Effector memory CD8-positive, alpha-beta T cell (primary cell): Measurements from ENCODE around the gene ADAMTS3.

Experiments used
- ATAC-seq: fragments of 150-1000 bp; cut with Tn5 transposase; replicated peaks from 2 replicates; pipeline ENCODE4 v1.10.0; 2021; ENCODE audit warnings: mild to moderate bottlenecking, moderate library complexity
- DNase-seq, 3 experiments: peaks; one replicate each; pipeline ENCODE4 v3.0.0; 2021
- H3K27ac Mint-ChIP-seq, 2 donors: one replicate each; pipeline ENCODE4 v1.8.0; 2022; ENCODE audit warnings: mild to moderate bottlenecking in 2 of 2, mixed read lengths in 2 of 2, moderate library complexity in 2 of 2
- H3K27me3 Mint-ChIP-seq, 2 donors: one replicate each; pipeline ENCODE4 v1.8.0; 2022; ENCODE audit warnings: mixed read lengths in 2 of 2
- H3K36me3 Mint-ChIP-seq: one replicate; pipeline ENCODE4 v1.8.0; 2022; ENCODE audit warnings: mild to moderate bottlenecking, moderate library complexity, mixed read lengths; ENCODE audit not compliant: insufficient read depth
- H3K4me1 Mint-ChIP-seq, 2 donors: one replicate each; pipeline ENCODE4 v1.8.0; 2022; ENCODE audit warnings: low read depth in 2 of 2, mixed read lengths in 2 of 2
- H3K4me3 Mint-ChIP-seq, 2 donors: one replicate each; pipeline ENCODE4 v1.8.0; 2022; ENCODE audit warnings: mild to moderate bottlenecking in 2 of 2, mixed read lengths in 2 of 2, moderate library complexity in 2 of 2
- H3K9me3 Mint-ChIP-seq, 2 donors: one replicate each; pipeline ENCODE4 v1.8.0; 2022; ENCODE audit warnings: mixed read lengths in 2 of 2

ADAMTS3 gene

DNA sequence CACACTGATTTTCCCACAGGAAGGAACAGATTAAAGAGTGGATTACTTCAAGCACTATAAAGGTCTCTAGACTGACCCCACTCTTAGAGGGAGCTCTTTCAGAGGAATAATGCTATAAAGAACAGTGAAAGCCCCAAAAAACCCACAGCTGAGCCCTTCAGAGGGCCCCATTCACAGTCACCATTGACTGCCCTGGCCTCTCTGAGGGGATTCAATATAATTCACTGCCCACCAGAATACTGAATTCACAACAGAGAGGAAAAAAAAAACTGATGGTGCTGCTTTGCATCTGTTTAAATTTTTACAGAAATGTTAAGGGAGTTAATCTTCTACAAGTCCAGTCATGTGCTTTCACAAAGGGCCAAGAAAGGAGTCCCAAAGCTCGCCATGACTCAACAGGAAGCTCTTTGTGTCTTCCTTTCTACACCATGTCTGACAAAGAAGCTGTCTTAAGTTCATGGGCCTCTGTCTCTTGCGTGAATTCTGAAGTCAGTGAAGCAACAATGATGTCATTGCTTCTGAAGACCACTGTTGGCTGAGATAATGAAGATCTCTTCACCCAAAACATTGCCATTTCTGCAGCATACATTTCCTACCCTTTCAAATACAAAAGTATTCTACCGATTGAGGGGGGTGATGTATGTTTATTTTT, 174.9 kb downstream of the ADAMTS3 start:
- H3K4me3 Mint-ChIP-seq, result no peak overlapping the region
- H3K9me3 Mint-ChIP-seq, result no peaks in the 10 kb centered on the region
- no peak for DNase-seq
- H3K27ac Mint-ChIP-seq, result no peak overlapping the region
- H3K27me3 Mint-ChIP-seq, result no peaks in the 10 kb centered on the region
- ATAC-seq, result no peak
- no peaks in the 10 kb centered on the region for H3K4me1 Mint-ChIP-seq
- peaks cover 2% of the 10 kb centered on the region for H3K36me3 Mint-ChIP-seq

DNA sequence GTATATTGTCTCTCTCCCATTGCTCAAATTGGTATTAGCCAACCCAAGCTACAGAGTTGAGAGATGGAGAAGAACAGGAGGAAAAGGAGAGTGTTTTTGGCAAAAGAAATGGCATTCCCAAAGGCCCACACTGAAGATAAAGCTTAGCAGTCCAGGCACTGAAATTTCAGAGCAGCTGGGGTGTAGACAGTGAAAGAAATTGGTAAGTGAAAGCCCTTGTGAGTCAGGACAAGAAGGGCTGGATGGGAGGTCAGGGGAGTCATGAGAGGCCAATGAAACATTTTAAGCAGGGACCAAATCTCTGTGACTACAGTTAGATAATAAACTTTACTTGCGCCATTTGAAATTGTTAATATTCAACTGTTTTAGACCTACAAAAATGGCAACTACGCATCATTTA, 177.7 kb downstream of the ADAMTS3 start:
- Mint-ChIP-seq H3K36me3 (peaks cover 2% of the 10 kb centered on the region), H3K4me3 (no peak overlapping the region), H3K4me1 (no peaks in the 10 kb centered on the region), H3K27me3 (no peaks in the 10 kb centered on the region), H3K27ac (no peak overlapping the region), H3K9me3 (no peaks in the 10 kb centered on the region)
- DNase-seq, result no peak
- ATAC-seq, result no peak

DNA sequence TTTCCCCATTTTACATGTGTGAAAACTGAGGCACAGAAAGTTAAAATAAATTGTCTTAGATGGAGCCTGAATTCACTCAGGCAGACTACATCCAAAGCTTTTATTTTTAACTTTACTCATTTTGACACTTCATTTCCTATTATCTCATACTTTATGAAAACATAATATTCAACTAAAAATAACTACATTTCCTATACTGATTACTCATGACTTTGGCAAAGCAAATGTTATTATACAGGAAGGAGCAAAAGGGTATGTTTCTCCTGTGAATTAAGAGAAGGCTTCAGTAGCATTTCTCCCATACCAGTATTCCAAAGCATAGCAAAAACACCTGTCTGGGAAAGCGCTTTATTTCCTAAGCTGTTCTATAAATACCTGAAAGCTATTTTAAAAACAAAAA, 178.6 kb downstream of the ADAMTS3 start:
- Mint-ChIP-seq H3K4me1 (no peaks in the 10 kb centered on the region), H3K9me3 (no peaks in the 10 kb centered on the region), H3K36me3 (peaks cover 2% of the 10 kb centered on the region), H3K4me3 (no peak overlapping the region), H3K27ac (no peak overlapping the region), H3K27me3 (no peaks in the 10 kb centered on the region)
- DNase-seq, result no peak
- no peak for ATAC-seq

DNA sequence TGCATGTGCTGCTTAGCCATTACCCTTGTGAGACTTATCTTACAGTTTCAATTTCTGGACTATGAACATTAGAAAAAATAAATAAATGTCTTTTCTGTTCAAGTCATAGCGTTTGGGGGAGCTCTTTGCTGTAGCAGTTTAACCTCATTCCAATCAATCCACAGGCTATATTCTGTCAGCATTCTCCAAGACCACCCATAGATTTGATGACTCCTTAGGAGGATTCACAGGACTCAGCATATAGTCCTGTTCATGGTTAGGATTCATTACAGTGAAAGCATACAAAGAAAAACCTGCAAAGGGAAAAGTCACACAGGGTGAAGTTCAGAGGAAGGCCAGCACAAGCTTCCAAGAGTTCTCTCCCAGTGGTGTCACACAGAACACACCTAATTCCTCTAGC, 180.5 kb downstream of the ADAMTS3 start:
- H3K27ac Mint-ChIP-seq, result no peak overlapping the region
- peaks cover 2% of the 10 kb centered on the region for H3K36me3 Mint-ChIP-seq
- H3K4me3 Mint-ChIP-seq, result no peak overlapping the region
- DNase-seq (no peak), ATAC-seq (no peak)
- no peaks in the 10 kb centered on the region for H3K9me3 Mint-ChIP-seq
- H3K27me3 Mint-ChIP-seq, result no peaks in the 10 kb centered on the region
- H3K4me1 Mint-ChIP-seq, result no peaks in the 10 kb centered on the region

DNA sequence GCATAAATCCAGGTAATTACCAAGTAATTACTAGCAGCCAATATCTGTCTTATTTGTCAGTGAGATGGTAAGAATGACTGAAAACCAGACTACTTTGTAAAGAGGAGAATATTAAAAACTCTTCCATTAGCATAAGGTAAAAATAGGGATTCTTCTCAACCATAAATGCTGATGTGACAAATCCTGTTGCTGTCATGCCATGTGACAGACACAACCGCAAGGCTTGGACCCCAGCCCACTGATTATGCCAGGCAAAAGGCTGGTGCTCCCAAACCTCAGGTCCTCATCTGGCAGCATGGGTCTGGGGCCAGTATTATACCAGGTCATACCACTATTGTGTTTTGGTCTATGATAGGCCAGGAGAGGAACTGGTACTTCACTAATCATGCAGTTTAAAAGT, 181.1 kb downstream of the ADAMTS3 start:
- no peak for DNase-seq
- H3K9me3 Mint-ChIP-seq, result no peaks in the 10 kb centered on the region
- H3K27me3 Mint-ChIP-seq, result no peaks in the 10 kb centered on the region
- no peaks in the 10 kb centered on the region for H3K4me1 Mint-ChIP-seq
- no peak overlapping the region for H3K4me3 Mint-ChIP-seq
- no peak overlapping the region for H3K27ac Mint-ChIP-seq
- peaks cover 2% of the 10 kb centered on the region for H3K36me3 Mint-ChIP-seq
- ATAC-seq, result no peak

DNA sequence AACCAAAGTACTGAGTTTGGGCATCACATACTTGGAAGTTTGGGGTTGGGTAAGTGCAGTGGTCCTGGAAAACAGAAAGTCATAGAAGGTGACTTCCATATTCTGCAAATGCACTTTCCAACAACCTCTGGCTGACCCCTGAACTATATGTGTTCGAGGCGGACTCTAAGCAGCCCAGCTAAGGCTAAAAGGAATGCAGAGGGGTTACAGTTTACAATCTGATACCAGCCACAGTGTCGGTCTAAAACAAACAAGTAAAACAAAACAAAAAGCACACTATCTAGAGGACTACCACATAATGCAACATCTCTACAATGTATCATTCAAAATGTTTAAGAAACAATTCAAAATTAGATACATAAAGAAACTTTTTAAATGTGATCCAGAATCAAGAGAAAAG, 185.6 kb downstream of the ADAMTS3 start:
- no peaks in the 10 kb centered on the region for H3K27me3 Mint-ChIP-seq
- H3K9me3 Mint-ChIP-seq, result no peaks in the 10 kb centered on the region
- DNase-seq (no peak), ATAC-seq (no peak)
- H3K4me1 Mint-ChIP-seq, result no peaks in the 10 kb centered on the region
- H3K27ac Mint-ChIP-seq, result no peak overlapping the region
- no peak overlapping the region for H3K4me3 Mint-ChIP-seq
- no peaks in the 10 kb centered on the region for H3K36me3 Mint-ChIP-seq

DNA sequence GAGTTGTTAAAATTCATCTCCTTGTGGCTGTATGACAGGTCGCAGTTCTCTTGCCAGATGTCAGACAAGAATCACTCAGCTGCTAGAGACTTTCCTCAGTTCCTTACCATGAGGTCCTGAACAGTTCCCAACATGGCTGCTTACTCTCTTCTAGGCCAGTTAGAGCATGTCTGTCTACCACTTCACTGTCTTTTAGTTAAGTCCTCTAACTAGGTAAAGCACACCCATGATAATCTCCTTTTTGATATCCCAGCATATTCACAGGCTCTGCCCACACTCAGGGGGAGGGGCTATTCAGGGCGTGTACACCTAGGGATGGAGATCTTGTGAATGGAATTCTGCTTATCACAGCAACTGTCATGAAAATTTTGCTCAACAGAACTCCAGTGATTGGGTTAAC, 190.1 kb downstream of the ADAMTS3 start:
- H3K4me1 Mint-ChIP-seq, result no peaks in the 10 kb centered on the region
- ATAC-seq (no peak), DNase-seq (no peak)
- H3K27me3 Mint-ChIP-seq, result no peaks in the 10 kb centered on the region
- no peaks in the 10 kb centered on the region for H3K9me3 Mint-ChIP-seq
- no peaks in the 10 kb centered on the region for H3K36me3 Mint-ChIP-seq
- no peak overlapping the region for H3K27ac Mint-ChIP-seq
- H3K4me3 Mint-ChIP-seq, result no peak overlapping the region

DNA sequence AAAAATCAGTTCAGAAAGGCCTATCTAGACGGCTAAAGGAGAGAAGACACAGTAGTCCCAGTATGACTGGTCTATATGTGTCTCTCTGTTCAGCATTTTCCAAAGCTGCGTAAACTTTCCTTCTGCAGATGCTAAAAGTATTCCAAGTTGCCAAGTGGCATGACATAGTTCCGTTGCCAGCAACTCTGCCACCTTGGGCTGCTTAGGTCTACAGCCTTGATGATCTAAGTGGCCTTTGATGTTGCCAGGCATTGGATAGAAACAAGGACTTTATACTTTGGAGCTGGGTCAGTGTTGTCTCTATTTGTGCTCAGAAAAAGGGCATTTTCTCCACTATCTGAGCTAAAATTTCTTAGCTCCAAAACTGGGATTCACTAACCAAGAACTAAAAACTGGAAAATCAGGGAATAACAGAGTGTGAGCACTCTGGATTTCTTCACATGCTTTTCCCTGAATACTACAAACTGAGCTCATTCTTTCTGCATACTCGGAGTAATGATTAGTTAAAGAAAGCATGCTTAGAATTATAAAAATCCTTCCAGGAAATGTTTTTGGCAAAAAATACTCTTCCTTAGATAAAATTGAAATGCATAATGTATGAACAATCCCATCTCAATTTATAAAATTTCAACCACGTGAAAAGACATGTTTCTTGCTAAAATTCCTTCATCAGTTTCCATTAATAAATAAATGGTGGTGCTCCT, 191.4 kb downstream of the ADAMTS3 start:
- no peak for DNase-seq
- Mint-ChIP-seq H3K27me3 (no peaks in the 10 kb centered on the region), H3K36me3 (no peaks in the 10 kb centered on the region), H3K27ac (no peak overlapping the region), H3K9me3 (no peaks in the 10 kb centered on the region), H3K4me1 (no peaks in the 10 kb centered on the region), H3K4me3 (no peak overlapping the region)
- ATAC-seq, result no peak

DNA sequence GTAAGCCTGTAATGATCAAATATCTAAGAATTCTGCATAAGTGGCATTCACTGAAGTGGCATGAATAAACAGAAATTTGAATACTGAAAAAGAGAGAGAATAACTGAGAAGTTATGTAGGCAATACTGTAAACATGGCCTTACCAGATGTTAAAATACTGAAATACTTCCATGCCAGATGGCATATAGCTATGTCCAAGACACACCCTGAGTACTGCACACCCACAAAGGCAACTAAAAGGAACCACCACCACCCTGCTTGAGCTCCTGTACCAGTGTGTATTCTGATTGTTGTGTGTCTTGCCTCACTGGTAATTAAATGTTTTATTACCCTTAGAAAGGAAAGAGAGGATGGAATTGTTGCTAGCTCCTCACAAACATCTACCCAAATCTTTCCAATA, 192.1 kb downstream of the ADAMTS3 start:
- H3K9me3 Mint-ChIP-seq, result no peaks in the 10 kb centered on the region
- H3K27me3 Mint-ChIP-seq, result no peaks in the 10 kb centered on the region
- H3K27ac Mint-ChIP-seq, result no peak overlapping the region
- H3K36me3 Mint-ChIP-seq, result no peaks in the 10 kb centered on the region
- ATAC-seq (no peak), DNase-seq (no peak)
- no peaks in the 10 kb centered on the region for H3K4me1 Mint-ChIP-seq
- H3K4me3 Mint-ChIP-seq, result no peak overlapping the region

DNA sequence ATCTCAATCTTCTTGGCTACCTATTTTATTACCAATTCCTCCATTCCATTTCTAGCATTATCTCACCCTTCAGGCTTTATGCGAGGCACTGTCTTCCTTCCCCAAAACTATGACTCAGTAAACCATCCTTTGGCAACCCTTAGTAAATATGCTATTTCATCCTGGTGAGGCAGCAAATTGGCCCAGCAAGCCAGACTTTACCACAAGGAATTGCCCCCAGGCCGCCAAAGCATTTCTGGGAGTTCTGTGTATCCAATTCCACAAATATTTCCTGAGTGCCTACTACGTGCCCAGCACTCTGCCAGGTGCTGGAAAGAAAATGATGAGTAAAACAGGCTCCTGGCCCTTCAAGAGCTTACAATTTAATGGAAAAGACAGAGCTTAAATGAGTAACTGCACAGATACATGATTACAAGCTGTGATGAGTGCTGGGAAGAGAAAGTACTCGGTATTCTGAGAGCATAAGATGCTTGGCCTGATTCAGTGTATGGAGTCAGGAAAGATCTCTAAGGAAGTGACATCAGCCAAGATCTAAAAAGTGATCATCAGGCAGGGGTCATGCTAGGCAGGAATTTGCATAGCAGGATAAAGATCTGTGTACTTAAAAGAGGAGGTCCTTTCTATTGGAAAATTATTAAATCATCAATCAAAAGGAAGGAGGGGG, 193.8 kb downstream of the ADAMTS3 start:
- ATAC-seq, result no peak
- H3K27ac Mint-ChIP-seq, result no peak overlapping the region
- H3K36me3 Mint-ChIP-seq, result no peaks in the 10 kb centered on the region
- H3K9me3 Mint-ChIP-seq, result no peaks in the 10 kb centered on the region
- H3K27me3 Mint-ChIP-seq, result no peaks in the 10 kb centered on the region
- H3K4me3 Mint-ChIP-seq, result no peak overlapping the region
- H3K4me1 Mint-ChIP-seq, result no peaks in the 10 kb centered on the region
- DNase-seq, result no peak

DNA sequence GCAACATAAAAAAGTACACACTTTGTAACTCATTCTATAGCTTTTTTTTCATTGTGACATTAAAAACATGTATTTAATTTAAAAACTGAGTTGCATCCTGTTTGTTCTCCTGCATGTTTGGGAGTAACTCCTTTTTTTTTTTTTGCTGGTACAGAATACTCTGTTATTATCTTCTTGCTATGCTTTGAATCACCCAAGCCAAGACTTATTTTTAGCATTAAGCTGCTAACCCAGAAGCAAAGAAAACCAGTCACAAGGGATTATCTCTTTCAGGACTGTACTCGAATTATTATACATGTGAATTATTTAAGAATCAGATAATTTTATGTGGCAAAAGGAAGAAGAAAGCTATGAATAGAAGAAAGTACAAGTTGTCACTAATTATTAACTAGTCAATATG, 194.9 kb downstream of the ADAMTS3 start:
- H3K4me1 Mint-ChIP-seq, result no peaks in the 10 kb centered on the region

DNA sequence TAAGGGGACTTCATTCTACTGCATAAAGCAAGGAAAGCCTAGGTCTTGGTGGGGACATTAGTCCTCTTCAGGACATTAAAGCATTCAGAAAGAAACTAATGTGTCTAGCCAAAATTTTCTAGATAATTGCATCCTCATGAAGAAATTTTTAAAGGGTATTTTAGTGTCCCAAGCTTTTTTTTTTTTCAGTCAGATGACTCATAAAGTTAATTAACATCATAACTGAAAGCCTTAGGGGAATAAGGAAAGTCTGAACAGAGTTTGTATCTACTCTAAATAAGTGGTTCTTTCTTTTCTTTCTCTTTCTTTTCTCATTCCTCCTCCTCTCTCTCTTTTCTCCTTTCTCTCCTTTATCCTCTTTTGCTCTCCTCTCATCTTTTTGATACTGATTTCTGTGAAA, 202.4 kb downstream of the ADAMTS3 start:
- DNase-seq, result no peak
- no peaks in the 10 kb centered on the region for H3K9me3 Mint-ChIP-seq
- H3K4me1 Mint-ChIP-seq, result no peaks in the 10 kb centered on the region
- H3K36me3 Mint-ChIP-seq, result no peaks in the 10 kb centered on the region
- no peak overlapping the region for H3K4me3 Mint-ChIP-seq
- no peaks in the 10 kb centered on the region for H3K27me3 Mint-ChIP-seq
- ATAC-seq, result no peak
- H3K27ac Mint-ChIP-seq, result no peak overlapping the region

More for the DNA sequence above, 194.9 kb downstream of the ADAMTS3 start:
- ATAC-seq (no peak), DNase-seq (no peak)
- Mint-ChIP-seq H3K27me3 (no peaks in the 10 kb centered on the region), H3K4me3 (no peak overlapping the region), H3K27ac (no peak overlapping the region), H3K9me3 (no peaks in the 10 kb centered on the region), H3K36me3 (no peaks in the 10 kb centered on the region)

DNA sequence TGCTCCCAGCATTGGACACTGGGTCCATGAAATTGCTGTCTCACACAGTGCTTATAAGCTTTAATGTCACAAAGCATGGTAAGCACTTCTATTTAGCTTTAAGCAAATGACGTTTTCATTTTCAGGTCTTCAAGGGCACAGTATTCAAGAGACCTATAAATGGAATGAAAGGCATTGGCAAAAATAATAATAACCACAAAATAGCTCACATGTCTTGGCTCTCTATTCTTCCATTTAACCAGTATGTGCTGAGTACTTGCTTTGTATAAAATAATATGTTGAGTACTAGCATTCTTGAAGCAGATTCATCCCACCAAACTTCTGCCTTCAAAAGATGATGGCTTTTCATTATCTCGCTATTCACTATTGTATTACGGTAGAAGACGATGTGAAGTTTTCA, 203.0 kb downstream of the ADAMTS3 start:
- Mint-ChIP-seq H3K36me3 (no peaks in the 10 kb centered on the region), H3K27me3 (no peaks in the 10 kb centered on the region), H3K27ac (no peak overlapping the region), H3K9me3 (no peaks in the 10 kb centered on the region), H3K4me3 (no peak overlapping the region), H3K4me1 (no peaks in the 10 kb centered on the region)
- no peak for DNase-seq
- ATAC-seq, result no peak

DNA sequence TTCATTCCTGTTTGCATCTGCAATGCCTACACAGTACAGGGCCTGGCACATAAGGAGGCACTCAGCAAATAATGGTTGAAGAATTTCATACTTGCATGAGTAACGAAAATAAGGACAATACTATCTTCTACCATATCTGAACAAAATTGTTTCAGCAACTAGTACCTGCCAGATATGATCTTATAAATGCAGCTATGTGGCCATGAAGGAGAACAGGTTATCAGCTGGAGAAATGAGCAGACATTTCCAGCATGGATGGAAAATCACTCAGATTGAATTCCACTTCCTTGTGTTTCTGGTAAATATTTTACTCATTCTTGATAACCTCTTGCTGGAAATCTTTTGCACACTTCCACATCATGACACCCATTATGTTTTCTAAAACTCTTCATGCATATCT, 204.0 kb downstream of the ADAMTS3 start:
- H3K36me3 Mint-ChIP-seq, result peaks cover 4% of the 10 kb centered on the region
- H3K27ac Mint-ChIP-seq, result no peak overlapping the region
- no peak for ATAC-seq
- H3K27me3 Mint-ChIP-seq, result no peaks in the 10 kb centered on the region
- no peak overlapping the region for H3K4me3 Mint-ChIP-seq
- no peaks in the 10 kb centered on the region for H3K4me1 Mint-ChIP-seq
- no peaks in the 10 kb centered on the region for H3K9me3 Mint-ChIP-seq
- DNase-seq, result no peak
